HUES6 (cell line): Measurements from ENCODE around the gene GNG14.
A peak's percentile ranks its signal among the peaks of the same experiment; 100 is the strongest.

Experiments
- H3K27ac ChIP-seq: 2 replicates; pipeline ENCODE4 v1.7.0; 2013; ENCODE audit warnings: low read depth, mild to moderate bottlenecking, low read length, inconsistent platforms
- H3K27me3 ChIP-seq: 2 replicates; pipeline ENCODE4 v1.6.1; 2013; ENCODE audit warnings: low read length; ENCODE audit not compliant: control insufficient read depth, insufficient read depth
- H3K36me3 ChIP-seq: 2 replicates; pipeline ENCODE4 v1.6.1; 2013; ENCODE audit warnings: low read length; ENCODE audit not compliant: control insufficient read depth, insufficient read depth
- H3K4me1 ChIP-seq: 2 replicates; pipeline ENCODE4 v1.6.1; 2013; ENCODE audit warnings: low read length; ENCODE audit not compliant: control insufficient read depth, insufficient read depth
- H3K4me3 ChIP-seq: 2 replicates; pipeline ENCODE4 v1.5.1; 2013; ENCODE audit warnings: low read depth, low read length
- H3K9ac ChIP-seq: one replicate; pipeline ENCODE4 v1.6.1; 2013; ENCODE audit warnings: mild to moderate bottlenecking, low read length
- H3K9me3 ChIP-seq: 2 replicates; pipeline ENCODE4 v1.6.1; 2013; ENCODE audit warnings: low read depth, low read length; ENCODE audit not compliant: control insufficient read depth, insufficient read depth

GNG14 gene

GRCh38 chr19:12649941-12650340, 37.9 kb upstream of the GNG14 start:
- H3K4me3 ChIP-seq, result no peak overlapping the region
- no peak overlapping the region for H3K9ac ChIP-seq
- H3K27me3 ChIP-seq, result no peaks in the 10 kb centered on the region
- no peak overlapping the region for H3K27ac ChIP-seq
- H3K9me3 ChIP-seq, result no peaks in the 10 kb centered on the region
- H3K4me1 ChIP-seq, result no peaks in the 10 kb centered on the region
- H3K36me3 ChIP-seq, result peaks cover 8% of the 10 kb centered on the region

DNA sequence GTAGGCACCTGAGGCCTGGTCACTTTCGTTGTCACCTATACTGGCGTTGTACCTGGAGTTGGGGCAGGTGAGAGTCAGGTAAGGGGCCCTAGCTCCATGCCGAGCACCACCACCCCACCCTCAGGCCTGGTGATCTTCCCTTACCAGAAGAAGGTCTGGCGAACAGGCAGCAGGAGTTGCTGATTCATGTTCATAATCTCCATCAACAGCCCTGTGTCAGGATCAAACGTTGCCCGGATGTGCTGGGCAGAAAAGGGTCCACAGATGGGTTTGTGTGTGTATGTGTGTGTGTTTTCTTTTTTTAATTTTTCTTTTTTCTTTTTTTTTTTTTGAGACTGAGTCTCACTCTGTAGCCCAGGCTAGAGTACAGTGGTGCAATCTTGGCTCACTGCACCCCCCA, 35.6 kb upstream of the GNG14 start:
- H3K4me1 ChIP-seq, result no peaks in the 10 kb centered on the region
- H3K9ac ChIP-seq, result no peak overlapping the region
- no peaks in the 10 kb centered on the region for H3K27me3 ChIP-seq
- H3K4me3 ChIP-seq, result no peak overlapping the region
- H3K27ac ChIP-seq, result no peak overlapping the region
- H3K36me3 ChIP-seq, result peaks cover 25% of the 10 kb centered on the region
- H3K9me3 ChIP-seq, result no peaks in the 10 kb centered on the region

- peaks cover 36% of the 10 kb centered on the region for H3K36me3 ChIP-seq
- H3K4me1 ChIP-seq, result no peaks in the 10 kb centered on the region
- H3K27me3 ChIP-seq, result no peaks in the 10 kb centered on the region
- no peak overlapping the region for H3K4me3 ChIP-seq
- H3K27ac ChIP-seq, result no peak overlapping the region
- H3K9me3 ChIP-seq, result no peaks in the 10 kb centered on the region
- H3K9ac ChIP-seq, result no peak overlapping the region
Measured at GRCh38 chr19:12655546-12655945, 32.3 kb upstream of the GNG14 start.

GRCh38 chr19:12656899-12657571, 30.8 kb upstream of the GNG14 start:
- Histone ChIP-seq H3K36me3 (peaks cover 48% of the 10 kb centered on the region), H3K9ac (no peak overlapping the region)

DNA sequence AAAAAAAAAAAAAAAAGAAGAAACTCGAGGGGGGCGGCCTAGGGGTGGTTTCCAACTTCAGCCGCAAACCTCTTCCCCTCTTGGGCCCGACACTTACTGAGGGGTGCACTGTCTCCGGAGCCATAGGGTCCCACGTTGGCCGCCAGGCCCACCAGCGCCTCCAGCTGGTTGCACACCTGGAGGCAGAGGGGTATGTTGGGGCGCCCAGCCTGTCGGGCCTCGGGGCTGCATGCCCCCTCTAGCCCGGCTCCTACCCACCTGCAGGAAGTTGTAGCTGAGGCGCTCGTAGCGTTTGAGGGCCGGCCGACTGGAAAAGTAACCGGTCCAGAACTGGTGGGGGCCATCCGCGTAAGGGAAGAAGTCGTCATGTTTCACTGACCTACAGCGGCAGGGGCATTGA, 29.8 kb upstream of the GNG14 start:
- no peak overlapping the region for H3K27ac ChIP-seq
- H3K4me1 ChIP-seq, result no peaks in the 10 kb centered on the region
- peaks cover 48% of the 10 kb centered on the region for H3K36me3 ChIP-seq
- no peaks in the 10 kb centered on the region for H3K9me3 ChIP-seq
- no peak overlapping the region for H3K4me3 ChIP-seq
- H3K9ac ChIP-seq, result no peak overlapping the region
- H3K27me3 ChIP-seq, result no peaks in the 10 kb centered on the region

More at GRCh38 chr19:12656899-12657571, 30.8 kb upstream of the GNG14 start:
- Histone ChIP-seq H3K27me3 (no peaks in the 10 kb centered on the region), H3K4me3 (peak overlapping the region; percentile 27; the same call in 1 of the 2 replicates), H3K9me3 (no peaks in the 10 kb centered on the region), H3K4me1 (no peaks in the 10 kb centered on the region), H3K27ac (no peak overlapping the region)

DNA sequence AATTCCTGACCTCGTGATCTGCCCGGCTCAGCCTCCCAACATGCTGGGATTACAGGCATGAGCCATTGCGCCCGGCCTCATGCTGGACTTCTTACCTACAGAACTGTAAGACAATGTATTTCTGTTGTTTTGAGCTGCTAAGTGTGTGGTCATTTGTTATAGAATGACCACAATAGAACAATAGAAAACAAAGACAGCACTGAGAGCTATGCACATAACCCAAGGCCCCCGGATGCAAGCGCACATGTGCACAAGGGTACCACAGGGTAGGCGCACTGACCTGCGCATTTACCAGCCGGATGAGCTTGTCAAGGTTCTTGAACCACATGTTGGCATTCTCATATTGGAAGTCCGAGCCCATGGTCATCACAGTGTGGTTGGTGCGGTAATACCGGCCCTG, 26.8 kb upstream of the GNG14 start:
- H3K9ac ChIP-seq, result no peak overlapping the region
- no peak overlapping the region for H3K4me3 ChIP-seq
- no peaks in the 10 kb centered on the region for H3K9me3 ChIP-seq
- peaks cover 50% of the 10 kb centered on the region for H3K36me3 ChIP-seq
- no peak overlapping the region for H3K27ac ChIP-seq
- H3K4me1 ChIP-seq, result peaks cover 7% of the 10 kb centered on the region
- no peaks in the 10 kb centered on the region for H3K27me3 ChIP-seq

DNA sequence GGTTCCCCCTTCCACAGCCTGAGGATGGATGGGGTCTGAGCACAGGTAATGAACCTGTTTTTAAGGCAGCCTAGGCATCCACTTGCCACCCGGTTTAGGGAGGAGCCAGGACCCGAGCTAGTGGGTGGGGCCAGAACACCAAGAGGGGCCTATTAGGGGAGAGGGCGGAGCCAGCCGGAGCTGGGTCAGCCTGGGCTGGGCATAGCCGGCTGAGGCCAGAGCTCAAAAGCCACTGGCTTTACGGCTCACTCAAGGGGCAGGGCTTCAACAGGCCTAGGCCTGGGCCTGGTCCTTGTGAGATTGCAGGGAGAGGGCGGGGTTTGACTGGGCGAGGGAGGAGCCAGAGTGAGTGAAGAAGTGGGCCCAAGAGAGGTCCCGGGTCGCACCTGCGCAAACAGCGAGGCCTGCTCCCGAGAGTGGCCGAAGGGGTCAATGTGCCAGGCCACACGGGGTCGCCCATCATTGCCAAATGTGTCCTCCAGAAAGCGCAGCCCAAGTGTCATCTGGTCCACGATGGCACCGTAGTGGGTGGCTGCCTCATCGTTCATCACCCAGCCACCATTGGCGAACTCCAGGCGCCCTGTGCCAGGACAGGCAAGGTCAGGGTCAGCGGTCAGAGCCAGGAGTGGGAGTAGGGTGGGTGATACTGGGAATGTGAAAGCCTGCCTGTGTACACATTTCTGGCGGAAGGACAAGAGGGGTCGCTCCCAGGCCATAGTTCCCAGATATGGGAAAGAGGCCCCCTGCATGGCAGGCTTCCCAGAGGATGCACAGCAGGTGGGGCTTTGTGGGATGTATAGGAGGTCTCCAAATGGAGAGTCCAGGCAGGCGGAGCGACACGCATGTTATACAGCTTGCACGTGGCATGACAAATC, 23.2 kb upstream of the GNG14 start:
- H3K4me3 ChIP-seq, result no peak overlapping the region
- no peaks in the 10 kb centered on the region for H3K9me3 ChIP-seq
- H3K9ac ChIP-seq, result no peak overlapping the region
- H3K36me3 ChIP-seq, result peaks cover 38% of the 10 kb centered on the region
- no peak overlapping the region for H3K27ac ChIP-seq
- no peaks in the 10 kb centered on the region for H3K27me3 ChIP-seq
- H3K4me1 ChIP-seq, result peaks cover 8% of the 10 kb centered on the region

DNA sequence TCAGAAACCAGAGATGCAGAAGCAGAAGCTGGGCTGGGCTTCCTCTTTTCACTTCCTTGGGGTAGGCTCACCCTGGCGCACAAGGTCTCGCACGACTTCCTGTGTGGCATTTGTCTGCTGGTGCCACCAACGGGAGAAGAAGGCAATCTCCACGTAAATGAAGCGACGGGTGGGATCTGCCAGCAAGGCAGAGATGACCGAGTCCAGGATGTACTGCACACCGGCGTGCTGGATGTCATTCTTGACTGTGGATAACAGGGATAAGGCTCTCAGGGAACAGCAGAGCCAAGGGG, 22.6 kb upstream of the GNG14 start:
- H3K27me3 ChIP-seq, result no peaks in the 10 kb centered on the region
- H3K4me1 ChIP-seq, result peaks cover 10% of the 10 kb centered on the region
- H3K27ac ChIP-seq, result no peak overlapping the region
- no peak overlapping the region for H3K9ac ChIP-seq
- peaks cover 34% of the 10 kb centered on the region for H3K36me3 ChIP-seq
- H3K4me3 ChIP-seq, result no peak overlapping the region
- H3K9me3 ChIP-seq, result no peaks in the 10 kb centered on the region

- peak overlapping the region; percentile 83 for H3K4me3 ChIP-seq
- H3K27ac ChIP-seq, result no peak overlapping the region
- no peaks in the 10 kb centered on the region for H3K9me3 ChIP-seq
- H3K27me3 ChIP-seq, result no peaks in the 10 kb centered on the region
- peaks cover 15% of the 10 kb centered on the region for H3K4me1 ChIP-seq
- H3K36me3 ChIP-seq, result peaks cover 29% of the 10 kb centered on the region
- H3K9ac ChIP-seq, result peak overlapping the region; percentile 82
Measured at GRCh38 chr19:12665671-12666264, 22.0 kb upstream of the GNG14 start.

DNA sequence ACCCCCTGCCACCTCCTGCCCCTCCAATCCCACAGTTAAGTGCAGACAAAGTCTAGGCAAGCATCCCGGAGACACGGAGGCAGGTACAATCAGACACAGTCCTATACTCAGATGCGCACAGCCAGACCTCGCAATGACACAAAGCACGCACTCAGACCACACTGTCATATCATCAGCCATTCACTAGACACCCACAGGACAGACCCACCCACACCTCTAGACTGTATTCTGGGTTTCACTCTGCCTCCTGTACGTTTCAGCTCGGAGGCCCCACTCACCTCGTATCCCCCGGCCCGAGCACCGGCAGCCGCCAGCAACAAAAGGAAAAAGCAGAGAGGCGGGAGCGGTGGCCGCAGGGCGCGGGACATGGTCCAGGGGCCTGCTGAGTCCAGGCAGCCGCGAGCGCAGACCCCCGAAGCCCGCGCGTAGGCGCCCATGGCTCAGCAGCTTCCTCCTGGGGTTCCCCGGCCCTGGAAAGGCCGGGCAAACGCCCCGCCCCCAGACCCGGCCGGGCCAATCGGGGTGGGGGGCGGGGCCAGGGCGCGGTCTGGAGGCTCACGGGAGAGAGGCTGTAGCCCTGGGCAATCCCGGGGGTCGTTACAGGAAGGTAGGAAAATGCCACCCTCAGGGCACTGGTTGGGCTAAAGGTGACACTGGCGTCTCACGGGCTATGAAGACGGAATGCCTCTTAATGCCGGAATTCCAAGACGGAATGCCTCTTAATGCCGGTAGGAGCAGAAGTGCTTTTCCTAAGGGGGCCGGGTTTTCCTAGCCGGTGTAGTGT, 21.3 kb upstream of the GNG14 start, which contains the start of the genes MAN2B1 and WDR83:
Gene MAN2B1, minus strand, starts transcription at position 478 of the 784 bp plus-strand sequence. Its CDS starts 41 bp downstream, at position 437.
Gene WDR83, plus strand, starts transcription at position 543 of the 784 bp plus-strand sequence. CDS start 2,984 bp downstream, outside the sequence.
- peak within 1 kb of the TSS; percentile 82 for H3K9ac ChIP-seq
- peak within 1 kb of the TSS; percentile 83 for H3K4me3 ChIP-seq
- peak within 1 kb of the TSS; percentile 19; the same call in 1 of the 2 replicates for H3K27ac ChIP-seq

More for the DNA sequence above, 21.3 kb upstream of the GNG14 start, which contains the start of the genes MAN2B1 and WDR83:
- Histone ChIP-seq H3K36me3 (peaks cover 22% of the 10 kb centered on the region), H3K9me3 (no peaks in the 10 kb centered on the region), H3K27me3 (no peaks in the 10 kb centered on the region), H3K4me1 (peaks cover 15% of the 10 kb centered on the region)
